Sigmoid colon (tissue), 7 donors: ENCODE measurements around the gene TMEM63C. TPM values are rescaled to one million over a fixed set of nuclear protein-coding genes. Genes with fewer than 3 reads are reported as not detected.

Experiments used
- DNase-seq: peaks from one replicate; pipeline ENCODE4 v3.0.0-alpha.2; 2019
- H3K27ac ChIP-seq, 4 donors: fragments of 200-600 bp; sonication (generic); one replicate each; pipeline ENCODE4 v1.5.1; 2016 to 2019; ENCODE audit warnings: mild to moderate bottlenecking in 1 of 4
- H3K27me3 ChIP-seq, 3 donors: fragments of 200-600 bp; sonication (generic); one replicate each; pipeline ENCODE4 v1.5.1; 2019; ENCODE audit warnings: mild to moderate bottlenecking in 1 of 3
- H3K36me3 ChIP-seq, 4 donors: fragments of 200-600 bp; sonication (generic); one replicate each; pipeline ENCODE4 v1.5.1; 2016 to 2019
- H3K4me1 ChIP-seq, 4 donors: fragments of 200-600 bp; sonication (generic); one replicate each; pipeline ENCODE4 v1.5.1; 2017 to 2019
- H3K4me3 ChIP-seq, 4 donors: fragments of 200-600 bp; sonication (generic); one replicate each; pipeline ENCODE4 v1.5.1; 2017 to 2019; ENCODE audit warnings: mild to moderate bottlenecking in 2 of 4, moderate library complexity in 1 of 4
- H3K9me3 ChIP-seq, 4 donors: fragments of 200-600 bp in 3 of 4; sonication (generic) in 3 of 4; one replicate each; pipeline versions ENCODE4 v1.5.1 to v1.6.1; 2013 to 2019
- CTCF ChIP-seq, 4 experiments: fragments of 450-650 bp in 3 of 4; fragments of 200-600 bp in 1 of 4; IDR thresholded peaks; one replicate each; pipeline ENCODE4 v1.5.1; 2016 to 2019; ENCODE audit warnings: antibody characterized with exemption in 4 of 4, mild to moderate bottlenecking in 3 of 4, moderate library complexity in 2 of 4
- EP300 ChIP-seq, 4 donors: sonication (generic); formaldehyde crosslinking; IDR thresholded peaks; one replicate each; pipeline ENCODE4 v1.6.1; 2017; ENCODE audit warnings: antibody characterized with exemption in 4 of 4
- POLR2A ChIP-seq, 2 donors: fragments of 450-650 bp; IDR thresholded peaks; one replicate each; pipeline ENCODE4 v1.6.1; 2016; ENCODE audit warnings: antibody characterized with exemption in 2 of 2, mild to moderate bottlenecking in 2 of 2, moderate library complexity in 2 of 2
- POLR2AphosphoS5 ChIP-seq, 4 donors: sonication (generic); formaldehyde crosslinking; IDR thresholded peaks; one replicate each; pipeline ENCODE4 v1.6.1; 2017; ENCODE audit warnings: antibody characterized with exemption in 4 of 4
- WGBS, 2 donors: extraction: QIAGEN DNeasy Blood & Tissue Kit; methylation state at CpG; one replicate each; pipeline ENCODE4 v1.1.7; 2013; 5-methylcytosine and 5-hydroxymethylcytosine counted together
- intact Hi-C: fragments of 100-400 bp; cut with DNase I; formaldehyde crosslinking; loops from one replicate; pipeline ENCODE4 v1.15.1; 2023
- polyA plus RNA-seq, 3 donors: library from polyadenylated mRNA; stranded (reverse); fragments of 200-250 nt; gene quantifications; one replicate each; pipeline ENCODE4 v1.2.3, GENCODE V29; 2013
- total RNA-seq, 4 donors: library from RNA; depleted of rRNA; stranded (reverse); fragments of >200 nt; gene quantifications; one replicate each; pipeline ENCODE4 v1.1.0, GENCODE V29; 2016
- donor health status: healthy with polysubstance abuse.
- donor health status: Bipolar disorder and iron deficiency.
- donor health status: healthy.

TMEM63C gene
- total and polyA plus RNA-seq, 7 donors: 0.28 to 6.5 (median 1.8) TPM

GRCh38 chr14:77180726-77181602 is 634 bp upstream of the TMEM63C start:
- peaks cover 5 to 63% (median 28%) of the 10 kb centered on the region in 3 donors for H3K27me3 ChIP-seq
- H3K4me3 ChIP-seq: peak overlapping the region in 1 of 4 donors; percentile 35
- peaks cover 0 to 12% (median 10%) of the 10 kb centered on the region in 4 donors for H3K4me1 ChIP-seq
- no peak for DNase-seq
- no peaks in the 10 kb centered on the region for H3K36me3 ChIP-seq
- TF ChIP-seq EP300 (IDR thresholded peaks at IDR 0.05) (no peak), POLR2AphosphoS5 (IDR thresholded peaks at IDR 0.05) (no peak), POLR2A (IDR thresholded peaks at IDR 0.05) (no peak), CTCF (IDR thresholded peaks at IDR 0.05) (no peak)
- 30 to 41% methylated on average over 12 of the region's 12 CpGs for WGBS, 2 donors
- no peak overlapping the region for H3K27ac ChIP-seq
- H3K9me3 ChIP-seq: no peaks in the 10 kb centered on the region
- intact Hi-C loops: no loop called here

- Histone ChIP-seq H3K27ac (no peak overlapping the region), H3K4me1 (peaks cover 0 to 12% (median 10%) of the 10 kb centered on the region in 4 donors), H3K27me3 (peaks cover 5 to 74% (median 34%) of the 10 kb centered on the region in 3 donors), H3K4me3 (no peak overlapping the region), H3K9me3 (no peaks in the 10 kb centered on the region), H3K36me3 (no peaks in the 10 kb centered on the region)
- DNase-seq: no peak
- WGBS, 2 donors: 52 to 63% methylated on average over 5 of the region's 5 CpGs
- TF ChIP-seq POLR2AphosphoS5 (IDR thresholded peaks at IDR 0.05) (no peak), POLR2A (IDR thresholded peaks at IDR 0.05) (no peak), EP300 (IDR thresholded peaks at IDR 0.05) (no peak), CTCF (IDR thresholded peaks at IDR 0.05) (no peak)
- intact Hi-C loops: no loop called here
Measured at GRCh38 chr14:77183896-77184295, 2.3 kb downstream of the TMEM63C start.

GRCh38 chr14:77184396-77185092 is 2.9 kb downstream of the TMEM63C start:
- intact Hi-C loops: no loop called here
- TF ChIP-seq EP300 (IDR thresholded peaks at IDR 0.05) (no peak), CTCF (IDR thresholded peaks at IDR 0.05) (no peak), POLR2AphosphoS5 (IDR thresholded peaks at IDR 0.05) (no peak), POLR2A (IDR thresholded peaks at IDR 0.05) (no peak)

GRCh38 chr14:77185093-77185465 is 3.5 kb downstream of the TMEM63C start:
- WGBS, 2 donors: 75 to 78% methylated on average over 2 of the region's 2 CpGs
- intact Hi-C loops: no loop called here
- H3K36me3 ChIP-seq: no peaks in the 10 kb centered on the region
- TF ChIP-seq EP300 (IDR thresholded peaks at IDR 0.05) (no peak), CTCF (IDR thresholded peaks at IDR 0.05) (no peak), POLR2AphosphoS5 (IDR thresholded peaks at IDR 0.05) (no peak), POLR2A (IDR thresholded peaks at IDR 0.05) (no peak)
- H3K4me1 ChIP-seq: peaks cover 0 to 12% (median 10%) of the 10 kb centered on the region in 4 donors
- peaks cover 5 to 67% (median 34%) of the 10 kb centered on the region in 3 donors for H3K27me3 ChIP-seq
- H3K4me3 ChIP-seq: no peak overlapping the region
- no peaks in the 10 kb centered on the region for H3K9me3 ChIP-seq
- no peak overlapping the region for H3K27ac ChIP-seq
- DNase-seq: no peak

More at GRCh38 chr14:77184396-77185092, 2.9 kb downstream of the TMEM63C start:
- no peak for DNase-seq
- H3K36me3 ChIP-seq: no peaks in the 10 kb centered on the region
- H3K4me3 ChIP-seq: no peak overlapping the region
- no peaks in the 10 kb centered on the region for H3K9me3 ChIP-seq
- H3K27ac ChIP-seq: no peak overlapping the region
- peaks cover 0 to 12% (median 10%) of the 10 kb centered on the region in 4 donors for H3K4me1 ChIP-seq
- H3K27me3 ChIP-seq: peaks cover 5 to 72% (median 34%) of the 10 kb centered on the region in 3 donors
- 27 to 50% methylated on average over 11 of the region's 11 CpGs for WGBS, 2 donors
